H1 (cell line): ENCODE results near the gene AGPS. TPM values are rescaled to one million over a fixed set of nuclear protein-coding genes. Genes with fewer than 3 reads are reported as not detected.

Experiments
- CHD7 ChIP-seq: fragments of 300-600 bp; sonication (generic); IDR thresholded peaks from 2 replicates; pipeline ENCODE4 v1.7.1; 2012; ENCODE audit warnings: low read length, moderate library complexity, mild to moderate bottlenecking, inconsistent platforms; ENCODE audit not compliant: insufficient replicate concordance
- POLR2A ChIP-seq, 2 experiments: IDR thresholded peaks; 1 replicate in 1 of 2; 2 replicates in 1 of 2; pipeline ENCODE4 v1.6.1; 2011; ENCODE audit warnings: low read depth in 2 of 2, low read length in 2 of 2, mild to moderate bottlenecking in 2 of 2; ENCODE audit errors: control extremely low read depth in 1 of 2
- polyA plus RNA-seq, 7 experiments: library from polyadenylated mRNA; depleted of rRNA in 3 of 7; stranded (reverse) in 5 of 7; unstranded in 2 of 7; fragments of >200 nt in 5 of 7; fragments of 200-250 nt in 2 of 7; gene quantifications; 1 replicate in 5 of 7; 2 replicates in 1 of 7; 4 replicates in 1 of 7; pipeline versions ENCODE4 v1.2.1 to v1.2.3, GENCODE V29; 2011 to 2013; ENCODE audit warnings: missing spikeins in 2 of 7, mixed read lengths in 2 of 7
- total RNA-seq: library from RNA; stranded (reverse); fragmentation: NEBNext Ultra II Directional; extraction: Animal tissue kit (Norgen Biotek cat#: 25700); gene quantifications from 2 replicates; pipeline ENCODE4 v1.2.1, GENCODE V29; 2021

Gene AGPS
- total and polyA plus RNA-seq, 2 of the 8 experiments (the other 6 are each of a cell fraction or from before 2014, with no cell fraction given): 7.3 to 57.8 TPM

- TF ChIP-seq CHD7 (no peak), POLR2A (IDR thresholded peaks at IDR 0.05; ENCODE audit: control extremely low read depth in 1 of 2, low read depth in 2 of 2, low read length in 2 of 2) (no peak)
Measured at GRCh38 chr2:177466337-177467195, 74.0 kb downstream of the AGPS start (continued).
